Brain microvascular endothelial cell (primary cell): Measurements from ENCODE around the gene CLCN2.

Experiments used
- DNase-seq: peaks from one replicate; pipeline ENCODE4 v3.0.0-alpha.2; 2020
- H3K27ac ChIP-seq: fragments of 250-450 bp; sonication (Bioruptor Pico); 2 replicates; pipeline ENCODE4 v1.5.1; 2020; ENCODE audit warnings: mild to moderate bottlenecking, moderate library complexity
- H3K27me3 ChIP-seq: fragments of 250-450 bp; sonication (Bioruptor Pico); replicated peaks from 2 replicates; pipeline ENCODE4 v1.5.1; 2020; ENCODE audit warnings: mild to moderate bottlenecking
- H3K36me3 ChIP-seq: fragments of 250-450 bp; sonication (Bioruptor Pico); replicated peaks from 2 replicates; pipeline ENCODE4 v1.5.1; 2020; ENCODE audit warnings: mild to moderate bottlenecking
- H3K4me3 ChIP-seq: 2 replicates; pipeline ENCODE4 v1.5.1; 2011; ENCODE audit warnings: low read depth, mild to moderate bottlenecking, control low read depth, low read length, moderate library complexity
- in situ Hi-C: cut with HindIII; loops from 2 replicates; pipeline ENCODE4 v1.10.0; 2017; ENCODE audit warnings: low sequenced_read_pairs, low pct_ligation_motif_present
- TF ChIP-seq, protein P1 (sequence below): IDR thresholded peaks from 2 replicates; pipeline ENCODE4 v1.5.1; 2011; ENCODE audit warnings: low read depth, mild to moderate bottlenecking, moderate library complexity, low read length, control low read depth, inconsistent platforms; ENCODE audit errors: missing control alignments

The CLCN2 gene

DNA sequence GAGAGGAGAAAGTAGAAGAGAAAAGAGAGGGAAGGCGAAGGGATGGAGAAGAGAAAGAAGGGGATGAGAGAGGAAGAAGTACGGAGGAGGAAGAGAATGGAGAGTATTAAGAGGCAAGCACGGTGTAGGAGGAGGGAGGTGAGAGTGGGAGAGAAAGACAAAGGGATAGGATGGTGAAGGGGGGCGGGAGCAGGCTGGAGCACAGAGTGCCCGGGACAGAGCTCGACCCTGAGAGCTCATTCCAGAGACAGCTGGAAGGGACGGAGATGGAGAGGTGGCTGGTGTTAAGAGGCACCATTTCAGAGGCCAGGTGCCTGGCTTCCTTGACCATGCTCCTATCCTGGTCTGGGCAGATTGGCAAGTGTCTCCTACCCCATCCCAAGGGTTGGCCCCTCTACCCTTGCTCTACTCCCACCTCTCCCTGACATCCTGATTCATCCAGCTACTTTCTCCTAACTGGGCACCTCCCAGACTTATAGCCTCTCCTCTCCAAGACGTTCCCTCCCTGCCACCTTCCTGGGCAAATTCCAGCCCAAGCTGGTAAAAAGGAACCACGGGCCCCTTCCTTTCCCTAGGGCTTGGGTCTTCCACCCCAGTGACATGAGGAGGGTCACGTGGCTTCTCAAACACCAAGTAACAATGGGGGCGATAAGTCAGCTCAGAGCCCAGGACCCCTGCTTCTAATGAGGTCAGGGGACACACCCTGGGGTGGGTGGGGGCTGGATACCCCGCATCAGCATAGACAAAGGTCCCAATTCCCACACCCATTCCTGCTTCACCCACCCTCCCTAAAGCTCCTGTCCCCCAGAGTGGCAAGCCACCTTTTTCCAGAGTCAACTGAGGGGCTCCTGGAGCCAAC lies 1.1 kb downstream of the CLCN2 start:
- TF ChIP-seq, protein P1, sequence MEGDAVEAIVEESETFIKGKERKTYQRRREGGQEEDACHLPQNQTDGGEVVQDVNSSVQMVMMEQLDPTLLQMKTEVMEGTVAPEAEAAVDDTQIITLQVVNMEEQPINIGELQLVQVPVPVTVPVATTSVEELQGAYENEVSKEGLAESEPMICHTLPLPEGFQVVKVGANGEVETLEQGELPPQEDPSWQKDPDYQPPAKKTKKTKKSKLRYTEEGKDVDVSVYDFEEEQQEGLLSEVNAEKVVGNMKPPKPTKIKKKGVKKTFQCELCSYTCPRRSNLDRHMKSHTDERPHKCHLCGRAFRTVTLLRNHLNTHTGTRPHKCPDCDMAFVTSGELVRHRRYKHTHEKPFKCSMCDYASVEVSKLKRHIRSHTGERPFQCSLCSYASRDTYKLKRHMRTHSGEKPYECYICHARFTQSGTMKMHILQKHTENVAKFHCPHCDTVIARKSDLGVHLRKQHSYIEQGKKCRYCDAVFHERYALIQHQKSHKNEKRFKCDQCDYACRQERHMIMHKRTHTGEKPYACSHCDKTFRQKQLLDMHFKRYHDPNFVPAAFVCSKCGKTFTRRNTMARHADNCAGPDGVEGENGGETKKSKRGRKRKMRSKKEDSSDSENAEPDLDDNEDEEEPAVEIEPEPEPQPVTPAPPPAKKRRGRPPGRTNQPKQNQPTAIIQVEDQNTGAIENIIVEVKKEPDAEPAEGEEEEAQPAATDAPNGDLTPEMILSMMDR, result no peak
- H3K36me3 ChIP-seq, result no peaks in the 10 kb centered on the region
- no peak for DNase-seq
- peak overlapping the region; percentile 82 for H3K4me3 ChIP-seq
- H3K27me3 ChIP-seq, result no peaks in the 10 kb centered on the region
- in situ Hi-C loops, result loop anchor here (25.0 kb wide), 1 partner anchor 177 kb away; no protein-coding TSS in a partner anchor
- no peak overlapping the region for H3K27ac ChIP-seq

DNA sequence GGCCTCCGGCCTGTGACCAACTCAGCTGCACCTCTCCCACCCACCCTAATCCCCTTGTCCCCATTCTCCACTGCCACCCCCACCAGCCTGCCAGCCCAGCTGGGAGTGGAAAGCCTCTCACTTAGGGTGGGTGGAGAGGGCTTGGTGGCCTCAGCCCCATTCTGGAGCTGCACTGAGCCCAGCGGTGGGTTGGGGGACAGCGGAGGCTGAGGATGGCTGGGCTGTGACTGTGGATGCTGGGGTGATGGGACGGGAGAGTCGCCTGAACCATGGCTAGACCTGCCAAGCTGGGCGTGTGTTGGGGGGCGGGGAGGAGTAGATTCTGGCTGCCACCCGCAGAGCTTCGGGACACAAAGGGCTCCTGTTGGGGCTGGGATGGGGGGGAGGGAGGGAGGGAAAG lies 1.8 kb downstream of the CLCN2 start:
- no peak for DNase-seq
- TF ChIP-seq, protein P1, result no peak
- H3K27ac ChIP-seq, result no peak overlapping the region
- in situ Hi-C loops, result loop anchor here (25.0 kb wide), 1 partner anchor 178 kb away; no protein-coding TSS in a partner anchor
- H3K27me3 ChIP-seq, result no peaks in the 10 kb centered on the region
- H3K36me3 ChIP-seq, result no peaks in the 10 kb centered on the region
- H3K4me3 ChIP-seq, result no peak overlapping the region

DNA sequence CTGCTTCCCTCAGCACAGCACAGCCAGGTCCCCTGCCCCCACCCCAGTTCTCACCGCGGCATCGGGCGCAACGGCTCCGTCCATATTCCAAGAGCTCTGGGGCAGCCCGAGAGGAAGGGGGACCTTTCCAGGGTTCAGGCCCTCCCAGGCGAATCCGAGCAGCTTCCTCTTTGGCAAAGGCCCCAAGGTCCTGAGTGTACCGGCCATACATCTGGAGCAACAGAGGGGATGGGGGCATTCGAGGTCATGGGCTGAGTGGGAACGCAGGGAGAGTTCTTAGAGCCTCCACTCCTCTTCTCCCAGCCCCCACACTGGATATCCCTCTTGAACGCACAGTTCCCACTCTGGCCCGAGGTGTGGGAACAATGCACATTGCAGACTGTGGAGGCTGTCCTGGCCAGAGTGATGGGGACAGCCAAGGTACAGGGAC lies 2.5 kb downstream of the CLCN2 start:
- in situ Hi-C loops, result loop anchor here (25.0 kb wide), 1 partner anchor 178 kb away; no protein-coding TSS in a partner anchor
- Histone ChIP-seq H3K27me3 (no peaks in the 10 kb centered on the region), H3K4me3 (no peak overlapping the region), H3K27ac (no peak overlapping the region), H3K36me3 (no peaks in the 10 kb centered on the region)
- TF ChIP-seq, protein P1, result no peak
- no peak for DNase-seq

DNA sequence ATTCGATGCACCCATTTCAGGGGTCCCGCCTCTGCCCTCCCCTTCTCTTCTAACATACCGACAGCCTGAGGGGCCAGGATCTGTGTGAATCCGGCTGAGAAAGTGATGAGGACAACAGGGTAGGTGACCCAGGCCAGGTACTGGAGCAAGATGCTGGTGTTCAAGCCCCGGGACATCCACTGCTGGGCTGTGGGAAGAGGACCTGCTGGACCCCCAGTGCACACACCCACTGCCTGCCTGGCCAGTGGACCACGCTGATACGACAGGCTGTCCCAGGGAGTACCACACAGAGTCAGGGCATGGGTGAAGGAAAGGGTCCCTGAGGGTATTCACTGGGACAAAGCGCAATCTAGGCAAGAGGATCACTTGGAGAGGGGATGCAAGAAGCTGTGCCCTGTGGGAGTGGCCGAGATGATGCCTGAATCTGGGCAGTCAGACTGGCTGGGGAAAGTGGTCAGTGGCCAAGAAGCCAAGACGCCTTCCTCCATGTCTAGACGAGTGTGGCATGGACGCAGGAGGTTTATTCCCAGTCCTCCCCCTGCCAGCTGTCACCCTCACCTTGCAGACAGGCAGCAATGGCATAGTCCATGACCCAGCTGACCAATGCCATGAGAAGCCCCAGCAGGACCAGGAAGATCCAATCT lies 3.2 kb downstream of the CLCN2 start:
- H3K4me3 ChIP-seq, result no peak overlapping the region
- H3K27ac ChIP-seq, result no peak overlapping the region
- TF ChIP-seq, protein P1, result no peak
- H3K36me3 ChIP-seq, result no peaks in the 10 kb centered on the region
- H3K27me3 ChIP-seq, result no peaks in the 10 kb centered on the region
- DNase-seq, result no peak
- in situ Hi-C loops, result loop anchor here (25.0 kb wide), 1 partner anchor 179 kb away; no protein-coding TSS in a partner anchor

DNA sequence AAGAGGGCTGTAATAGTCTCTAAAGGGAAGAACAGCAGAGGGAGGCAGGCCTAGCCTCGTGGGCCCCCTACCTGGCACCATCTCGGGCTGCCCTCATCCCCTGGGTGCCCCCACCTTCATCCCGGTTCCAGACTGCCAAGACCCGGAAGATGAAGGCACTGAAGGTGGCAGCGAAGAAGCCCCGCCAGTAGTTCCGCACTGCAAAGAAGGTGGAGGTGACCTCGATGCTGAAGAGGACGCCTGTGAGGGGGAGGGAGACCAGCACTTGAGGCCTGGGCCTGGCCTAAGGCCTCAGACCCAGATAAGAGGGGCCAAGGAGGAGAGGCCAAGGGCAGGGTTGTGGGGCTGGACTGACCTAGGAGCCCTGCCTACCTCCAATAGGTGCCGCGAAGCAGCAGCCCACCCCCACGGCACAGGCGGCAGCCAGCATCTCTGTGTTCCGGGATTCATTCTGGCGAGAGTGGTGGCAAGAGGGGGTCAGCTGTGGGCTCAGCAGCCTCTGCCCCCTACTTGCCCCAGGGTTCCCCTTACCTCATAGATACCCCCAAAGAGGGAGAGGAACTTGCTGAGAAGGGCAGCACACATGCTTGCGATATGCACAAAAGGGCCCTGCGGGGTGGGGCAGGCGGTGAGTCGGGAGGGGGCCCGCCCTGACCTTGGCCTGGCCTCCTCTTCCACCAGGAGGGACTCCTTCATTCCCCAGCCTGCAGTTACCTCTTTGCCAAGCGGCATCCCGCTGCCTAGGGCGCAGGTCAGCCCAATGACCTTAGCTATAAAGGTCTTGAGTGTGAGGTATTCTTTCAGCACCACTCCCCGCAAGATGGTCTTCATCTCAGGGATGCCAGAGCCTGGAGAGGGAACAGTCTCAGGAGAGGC lies 3.9 kb downstream of the CLCN2 start:
- Histone ChIP-seq H3K27ac (no peak overlapping the region), H3K27me3 (no peaks in the 10 kb centered on the region), H3K4me3 (no peak overlapping the region), H3K36me3 (no peaks in the 10 kb centered on the region)
- in situ Hi-C loops, result loop anchor here (25.0 kb wide), 1 partner anchor 180 kb away; no protein-coding TSS in a partner anchor
- TF ChIP-seq, protein P1, result no peak
- DNase-seq, result no peak
